GM19240 (cell line): ENCODE results near the gene DNAJC8.

Experiments
- DNase-seq: peaks from one replicate; pipeline ENCODE4 v3.0.0; 2011; ENCODE audit warnings: low spot score; ENCODE audit not compliant: insufficient read length

The DNAJC8 gene

GRCh38 chr1:28173151-28173979 is 59.5 kb downstream of the DNAJC8 start:
- DNase-seq, result no peak

GRCh38 chr1:28172713-28173150 is 60.1 kb downstream of the DNAJC8 start:
- peak; percentile 22 for DNase-seq

- no peak for DNase-seq
Measured at GRCh38 chr1:28171246-28171645, 61.6 kb downstream of the DNAJC8 start.

GRCh38 chr1:28170001-28170596 is 62.7 kb downstream of the DNAJC8 start:
- DNase-seq, result no peak

GRCh38 chr1:28163496-28164161 is 69.2 kb downstream of the DNAJC8 start:
- no peak for DNase-seq

- DNase-seq, result no peak
Measured at GRCh38 chr1:28162151-28162550, 70.7 kb downstream of the DNAJC8 start.

GRCh38 chr1:28161751-28162150 is 71.1 kb downstream of the DNAJC8 start:
- no peak for DNase-seq

- no peak for DNase-seq
Measured at GRCh38 chr1:28160782-28161266, 72.0 kb downstream of the DNAJC8 start.

GRCh38 chr1:28159680-28160079 is 73.1 kb downstream of the DNAJC8 start:
- no peak for DNase-seq

GRCh38 chr1:28159243-28159642 is 73.6 kb downstream of the DNAJC8 start:
- DNase-seq, result no peak

GRCh38 chr1:28157894-28158293 is 74.9 kb downstream of the DNAJC8 start:
- DNase-seq, result no peak

- no peak for DNase-seq
Measured at GRCh38 chr1:28156821-28157220, 76.0 kb downstream of the DNAJC8 start.

- no peak for DNase-seq
Measured at GRCh38 chr1:28155628-28156027, 77.2 kb downstream of the DNAJC8 start.

- DNase-seq, result no peak
Measured at GRCh38 chr1:28154078-28154594, 78.7 kb downstream of the DNAJC8 start.
